WERI-Rb-1 (cell line): Measurements from ENCODE around the gene PSMD2.

Experiments used
- DNase-seq: peaks from one replicate; pipeline ENCODE4 v3.0.0-alpha.2; 2020
- H3K27ac ChIP-seq: fragments of 250-450 bp; sonication (Bioruptor Pico); 2 replicates; pipeline ENCODE4 v1.5.1; 2020; ENCODE audit warnings: mild to moderate bottlenecking, moderate library complexity
- H3K27me3 ChIP-seq: fragments of 250-450 bp; sonication (Bioruptor Pico); 2 replicates; pipeline ENCODE4 v1.5.1; 2021; ENCODE audit warnings: mild to moderate bottlenecking, low read depth, moderate library complexity; ENCODE audit not compliant: insufficient read depth, severe bottlenecking
- H3K36me3 ChIP-seq: fragments of 250-450 bp; sonication (Bioruptor Pico); 2 replicates; pipeline ENCODE4 v1.5.1; 2020; ENCODE audit warnings: mild to moderate bottlenecking, moderate library complexity
- H3K4me3 ChIP-seq: 2 replicates; pipeline ENCODE4 v1.5.1; 2011; ENCODE audit warnings: low read depth, mild to moderate bottlenecking, control low read depth, low read length
- H3K9me3 ChIP-seq: fragments of 250-450 bp; sonication (Bioruptor Pico); 2 replicates; pipeline ENCODE4 v1.5.1; 2021; ENCODE audit warnings: mild to moderate bottlenecking, moderate library complexity; ENCODE audit not compliant: severe bottlenecking
- TF ChIP-seq, protein P1 (sequence below): IDR thresholded peaks from 2 replicates; pipeline ENCODE4 v1.5.1; 2011; ENCODE audit warnings: low read depth, mild to moderate bottlenecking, control low read depth, inconsistent platforms, low read length

The PSMD2 gene

DNA sequence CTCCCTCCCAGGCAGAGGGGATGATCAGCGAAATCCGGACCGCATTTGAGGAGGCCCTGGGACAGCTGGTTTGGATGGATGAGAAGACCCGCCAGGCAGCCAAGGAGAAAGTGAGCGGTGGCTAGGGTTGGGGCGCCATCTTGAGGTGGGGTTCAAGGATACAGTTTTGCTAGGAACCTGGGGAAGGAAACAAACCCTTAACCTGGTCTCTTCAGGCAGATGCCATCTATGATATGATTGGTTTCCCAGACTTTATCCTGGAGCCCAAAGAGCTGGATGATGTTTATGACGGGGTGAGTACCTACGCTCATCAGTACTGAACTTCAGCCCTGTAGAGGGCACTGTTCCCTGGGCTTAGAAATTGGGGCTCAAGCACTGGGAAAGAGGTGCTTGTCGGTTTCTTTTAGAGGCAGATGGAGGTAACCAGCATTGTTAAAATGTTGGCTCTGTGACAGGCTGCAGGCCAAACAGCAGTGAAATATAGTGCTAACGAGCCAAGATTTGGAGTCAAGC is 9.6 kb upstream of the PSMD2 start:
- peak; percentile 79 for DNase-seq
- TF ChIP-seq, protein P1, sequence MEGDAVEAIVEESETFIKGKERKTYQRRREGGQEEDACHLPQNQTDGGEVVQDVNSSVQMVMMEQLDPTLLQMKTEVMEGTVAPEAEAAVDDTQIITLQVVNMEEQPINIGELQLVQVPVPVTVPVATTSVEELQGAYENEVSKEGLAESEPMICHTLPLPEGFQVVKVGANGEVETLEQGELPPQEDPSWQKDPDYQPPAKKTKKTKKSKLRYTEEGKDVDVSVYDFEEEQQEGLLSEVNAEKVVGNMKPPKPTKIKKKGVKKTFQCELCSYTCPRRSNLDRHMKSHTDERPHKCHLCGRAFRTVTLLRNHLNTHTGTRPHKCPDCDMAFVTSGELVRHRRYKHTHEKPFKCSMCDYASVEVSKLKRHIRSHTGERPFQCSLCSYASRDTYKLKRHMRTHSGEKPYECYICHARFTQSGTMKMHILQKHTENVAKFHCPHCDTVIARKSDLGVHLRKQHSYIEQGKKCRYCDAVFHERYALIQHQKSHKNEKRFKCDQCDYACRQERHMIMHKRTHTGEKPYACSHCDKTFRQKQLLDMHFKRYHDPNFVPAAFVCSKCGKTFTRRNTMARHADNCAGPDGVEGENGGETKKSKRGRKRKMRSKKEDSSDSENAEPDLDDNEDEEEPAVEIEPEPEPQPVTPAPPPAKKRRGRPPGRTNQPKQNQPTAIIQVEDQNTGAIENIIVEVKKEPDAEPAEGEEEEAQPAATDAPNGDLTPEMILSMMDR, result peak; percentile 78
- Histone ChIP-seq H3K9me3 (no peaks in the 10 kb centered on the region), H3K36me3 (no peaks in the 10 kb centered on the region), H3K27me3 (no peaks in the 10 kb centered on the region), H3K4me3 (no peak overlapping the region), H3K27ac (no peak overlapping the region)

- TF ChIP-seq, protein P1, result no peak
- Histone ChIP-seq H3K36me3 (no peaks in the 10 kb centered on the region), H3K27me3 (no peaks in the 10 kb centered on the region), H3K27ac (no peak overlapping the region), H3K4me3 (no peak overlapping the region), H3K9me3 (no peaks in the 10 kb centered on the region)
- no peak for DNase-seq
These were observed 8.7 kb upstream of the PSMD2 start for GRCh38 chr3:184290331-184290730.

- no peak for DNase-seq
- Histone ChIP-seq H3K36me3 (no peaks in the 10 kb centered on the region), H3K9me3 (no peaks in the 10 kb centered on the region), H3K27me3 (no peaks in the 10 kb centered on the region), H3K4me3 (no peak overlapping the region), H3K27ac (no peak overlapping the region)
- TF ChIP-seq, protein P1, result no peak
These were observed 7.8 kb upstream of the PSMD2 start for GRCh38 chr3:184291044-184291737.

- Histone ChIP-seq H3K4me3 (no peak overlapping the region), H3K36me3 (no peaks in the 10 kb centered on the region), H3K27me3 (no peaks in the 10 kb centered on the region), H3K9me3 (no peaks in the 10 kb centered on the region), H3K27ac (no peak overlapping the region)
- DNase-seq, result no peak
- TF ChIP-seq, protein P1, result no peak
These were observed 7.1 kb upstream of the PSMD2 start for GRCh38 chr3:184291738-184292445.

GRCh38 chr3:184295771-184296170 is 3.3 kb upstream of the PSMD2 start:
- TF ChIP-seq, protein P1, result no peak
- no peak overlapping the region for H3K27ac ChIP-seq
- DNase-seq, result no peak
- H3K9me3 ChIP-seq, result no peaks in the 10 kb centered on the region
- no peaks in the 10 kb centered on the region for H3K27me3 ChIP-seq
- no peak overlapping the region for H3K4me3 ChIP-seq
- H3K36me3 ChIP-seq, result peaks cover 9% of the 10 kb centered on the region
